Heart left ventricle (tissue), 13 donors: ENCODE results near the gene BHLHA15.

Experiments
- POLR2A ChIP-seq, 2 donors: fragments of 450-650 bp; IDR thresholded peaks; one replicate each; pipeline ENCODE4 v1.6.1; 2017; ENCODE audit warnings: antibody characterized with exemption in 2 of 2, mild to moderate bottlenecking in 2 of 2, moderate library complexity in 2 of 2
- TF ChIP-seq, protein P1 (sequence below), 12 donors: fragments of 200-600 bp; sonication (generic) in 4 of 12; IDR thresholded peaks; one replicate each; pipeline versions ENCODE4 v1.5.0 to v1.8.0; 2018 to 2022; ENCODE audit warnings: antibody characterized with exemption in 12 of 12, mild to moderate bottlenecking in 5 of 12
- donor health status: ischemic (EF 13 %, LVEDD 7.1; RV severe dilation, severe dysfunction).
- donor health status: DM: no; HTN: yes; CAD: no.
- donor health status: DM: no; HTN: no; CAD: no.
- donor health status: ischemic (EF 25% LVEDD 6.9; RV normal size, moderate dysfunction).
- donor health status: ischemic (EF 25% LVEDD 5.7; RV mildly dilated, moderate dysfunction).
- donor health status: ischemic (EF 35%, LVEDD 5.7; RV mildly dilated, moderate dysfunction).
- donor health status: nonischemic (EF 11% LVEDD 7.7; RV severe dilation, severe dysfunction).
- donor health status: DM: yes; HTN: yes; CAD: no.
- donor health status: PGD.
- donor health status: ischemic (EF 29% LVEDD 5.4; RV normal size, mild dysfunction).
- donor health status: nonischemic (EF 23%, LVEDD 6.1; RV moderate dilation, normal function).

DNA sequence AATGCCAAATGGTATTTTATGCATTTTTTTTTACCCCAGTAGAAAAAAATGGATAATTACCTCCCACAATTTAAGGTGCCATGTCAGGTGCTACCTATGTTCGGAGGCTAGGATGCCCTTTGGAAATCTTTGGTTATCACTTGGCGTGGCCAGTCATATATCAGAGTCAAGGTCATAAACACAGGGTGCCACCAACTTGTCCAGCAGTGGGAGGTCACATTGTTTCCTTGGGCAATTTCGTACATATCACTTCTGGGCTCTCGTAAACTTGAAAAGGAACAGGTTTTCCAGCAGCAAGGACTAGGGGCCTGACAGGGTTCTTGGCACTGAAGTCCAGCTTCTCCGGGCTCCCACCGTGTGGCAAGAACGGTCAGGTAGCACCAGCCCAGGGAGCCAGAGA lies 48.0 kb upstream of the BHLHA15 start:
- TF ChIP-seq, protein P1, sequence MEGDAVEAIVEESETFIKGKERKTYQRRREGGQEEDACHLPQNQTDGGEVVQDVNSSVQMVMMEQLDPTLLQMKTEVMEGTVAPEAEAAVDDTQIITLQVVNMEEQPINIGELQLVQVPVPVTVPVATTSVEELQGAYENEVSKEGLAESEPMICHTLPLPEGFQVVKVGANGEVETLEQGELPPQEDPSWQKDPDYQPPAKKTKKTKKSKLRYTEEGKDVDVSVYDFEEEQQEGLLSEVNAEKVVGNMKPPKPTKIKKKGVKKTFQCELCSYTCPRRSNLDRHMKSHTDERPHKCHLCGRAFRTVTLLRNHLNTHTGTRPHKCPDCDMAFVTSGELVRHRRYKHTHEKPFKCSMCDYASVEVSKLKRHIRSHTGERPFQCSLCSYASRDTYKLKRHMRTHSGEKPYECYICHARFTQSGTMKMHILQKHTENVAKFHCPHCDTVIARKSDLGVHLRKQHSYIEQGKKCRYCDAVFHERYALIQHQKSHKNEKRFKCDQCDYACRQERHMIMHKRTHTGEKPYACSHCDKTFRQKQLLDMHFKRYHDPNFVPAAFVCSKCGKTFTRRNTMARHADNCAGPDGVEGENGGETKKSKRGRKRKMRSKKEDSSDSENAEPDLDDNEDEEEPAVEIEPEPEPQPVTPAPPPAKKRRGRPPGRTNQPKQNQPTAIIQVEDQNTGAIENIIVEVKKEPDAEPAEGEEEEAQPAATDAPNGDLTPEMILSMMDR (IDR thresholded peaks at IDR 0.05) = no peak
- no peak for TF ChIP-seq POLR2A (IDR thresholded peaks at IDR 0.05)
